ENCODE data around the gene MYH6. TPM values are rescaled to one million over a fixed set of nuclear protein-coding genes. Genes with fewer than 3 reads are reported as not detected.

The MYH6 gene
- total RNA-seq, 2 donors from 2014 or later, result 0.26 to 1.6 TPM

- Histone ChIP-seq H3K4me3 (no peak overlapping the region), H3K4me1 (peaks cover 14% of the 10 kb centered on the region), H3K27me3 (no peaks in the 10 kb centered on the region), H3K9me3 (no peaks in the 10 kb centered on the region), H3K36me3 (replicated peaks in 1 of 2; ENCODE audit: insufficient read depth in 1 of 2, low read depth in 2 of 2) (no peaks in the 10 kb centered on the region), H3K27ac (no peak overlapping the region)
- WGBS, 2 donors, result 61 to 63% methylated on average over 4 of the region's 4 CpGs
- intact Hi-C loops (cut with DNase I), result no loop called here
- no peak for DNase-seq
- no peak for TF ChIP-seq POLR2A (IDR thresholded peaks at IDR 0.05)
- no peak for TF ChIP-seq CTCF (IDR thresholded peaks at IDR 0.05)
- ATAC-seq, result no peak
These were observed 37.7 kb upstream of the MYH6 start for GRCh38 chr14:23445773-23446172.

GRCh38 chr14:23444314-23444713, 36.2 kb upstream of the MYH6 start:
- no peak overlapping the region for H3K4me3 ChIP-seq
- no peak overlapping the region for H3K27ac ChIP-seq
- TF ChIP-seq POLR2A (IDR thresholded peaks at IDR 0.05) (no peak), CTCF (IDR thresholded peaks at IDR 0.05) (no peak)
- ATAC-seq (no peak), DNase-seq (no peak)
- H3K9me3 ChIP-seq, result no peaks in the 10 kb centered on the region
- H3K36me3 ChIP-seq (replicated peaks in 1 of 2; ENCODE audit: insufficient read depth in 1 of 2, low read depth in 2 of 2), result no peaks in the 10 kb centered on the region
- intact Hi-C loops (cut with DNase I), result no loop called here
- peaks cover 14% of the 10 kb centered on the region for H3K4me1 ChIP-seq
- H3K27me3 ChIP-seq, result no peaks in the 10 kb centered on the region
- 34 to 39% methylated on average over 1 of the region's 1 CpG for WGBS, 2 donors

GRCh38 chr14:23443881-23444280, 35.8 kb upstream of the MYH6 start:
- Histone ChIP-seq H3K4me3 (no peak overlapping the region), H3K9me3 (no peaks in the 10 kb centered on the region), H3K36me3 (replicated peaks in 1 of 2; ENCODE audit: insufficient read depth in 1 of 2, low read depth in 2 of 2) (no peaks in the 10 kb centered on the region), H3K27me3 (no peaks in the 10 kb centered on the region), H3K27ac (no peak overlapping the region), H3K4me1 (peaks cover 14% of the 10 kb centered on the region)
- WGBS, 2 donors, result 69 to 73% methylated on average over 6 of the region's 6 CpGs
- TF ChIP-seq CTCF (IDR thresholded peaks at IDR 0.05), result no peak
- no peak for TF ChIP-seq POLR2A (IDR thresholded peaks at IDR 0.05)
- intact Hi-C loops (cut with DNase I), result no loop called here
- ATAC-seq, result no peak
- DNase-seq, result no peak

- DNase-seq (no peak), ATAC-seq (no peak)
- no peak for TF ChIP-seq CTCF (IDR thresholded peaks at IDR 0.05)
- H3K27me3 ChIP-seq, result no peaks in the 10 kb centered on the region
- no peak overlapping the region for H3K27ac ChIP-seq
- WGBS, 2 donors, result 72 to 75% methylated on average over 11 of the region's 11 CpGs
- no peaks in the 10 kb centered on the region for H3K36me3 ChIP-seq (replicated peaks in 1 of 2; ENCODE audit: insufficient read depth in 1 of 2, low read depth in 2 of 2)
- H3K9me3 ChIP-seq, result no peaks in the 10 kb centered on the region
- no peak overlapping the region for H3K4me3 ChIP-seq
- H3K4me1 ChIP-seq, result peaks cover 13% of the 10 kb centered on the region
- intact Hi-C loops (cut with DNase I), result no loop called here
These were observed 35.3 kb upstream of the MYH6 start for GRCh38 chr14:23443411-23443812.

- TF ChIP-seq CTCF (IDR thresholded peaks at IDR 0.05), result no peak
- TF ChIP-seq POLR2A (IDR thresholded peaks at IDR 0.05), result no peak
- no peak overlapping the region for H3K4me3 ChIP-seq
- intact Hi-C loops (cut with DNase I), result no loop called here
- H3K27me3 ChIP-seq, result no peaks in the 10 kb centered on the region
- no peaks in the 10 kb centered on the region for H3K9me3 ChIP-seq
- 75 to 76% methylated on average over 7 to 9 of the region's 9 CpGs for WGBS, 2 donors
- H3K4me1 ChIP-seq, result peaks cover 7% of the 10 kb centered on the region
- DNase-seq (no peak), ATAC-seq (no peak)
- no peaks in the 10 kb centered on the region for H3K36me3 ChIP-seq (replicated peaks in 1 of 2; ENCODE audit: insufficient read depth in 1 of 2, low read depth in 2 of 2)
- no peak overlapping the region for H3K27ac ChIP-seq
These were observed 34.8 kb upstream of the MYH6 start for GRCh38 chr14:23442721-23443356.

Data from body of pancreas (tissue), 4 donors.